PFSK-1 (cell line): ENCODE data around the gene ROBO2. TPM values are rescaled to one million over a fixed set of nuclear protein-coding genes. Genes with fewer than 3 reads are reported as not detected.

Source experiments
- FOXP2 ChIP-seq: optimal IDR thresholded peaks from 2 replicates; pipeline ENCODE3; 2011; ENCODE audit warnings: borderline replicate concordance, control low read depth, inconsistent platforms; ENCODE audit not compliant: insufficient read depth; ENCODE audit errors: extremely low read length, extremely low read depth
- POLR2AphosphoS5 ChIP-seq: IDR thresholded peaks from 2 replicates; pipeline ENCODE4 v1.6.1; 2012; ENCODE audit warnings: low read depth, mild to moderate bottlenecking, control low read depth, low read length, moderate library complexity
- REST ChIP-seq, 2 experiments: IDR thresholded peaks; 2 replicates each; pipeline versions ENCODE4 v1.6.1 to v1.8.0; 2011 to 2012; ENCODE audit warnings: low read depth in 2 of 2, low read length in 2 of 2, control low read depth in 1 of 2, inconsistent platforms in 1 of 2, mild to moderate bottlenecking in 1 of 2, moderate library complexity in 1 of 2; ENCODE audit not compliant: insufficient read depth in 1 of 2
- SIN3A ChIP-seq: IDR thresholded peaks from 2 replicates; pipeline ENCODE4 v1.6.1; 2012; ENCODE audit warnings: mild to moderate bottlenecking, low read length, moderate library complexity, borderline replicate concordance; ENCODE audit not compliant: insufficient read depth
- TAF1 ChIP-seq: IDR thresholded peaks from 2 replicates; pipeline ENCODE4 v1.6.1; 2012; ENCODE audit warnings: low read length, control low read depth, borderline replicate concordance; ENCODE audit not compliant: insufficient read depth
- polyA plus RNA-seq: library from polyadenylated mRNA; unstranded; fragments of >200 nt; gene quantifications from one replicate; pipeline ENCODE4 v1.2.1, GENCODE V29; 2012; ENCODE audit warnings: low read depth, missing spikeins; ENCODE audit not compliant: insufficient read length

Gene ROBO2
- 2.0 TPM for polyA plus RNA-seq

- no peak for TF ChIP-seq POLR2AphosphoS5
- TF ChIP-seq TAF1: no peak
- TF ChIP-seq REST (IDR thresholded peaks at IDR 0.05; ENCODE audit: insufficient read depth in 1 of 2, low read depth in 2 of 2, low read length in 2 of 2): no peak
- no peak for TF ChIP-seq FOXP2
- TF ChIP-seq SIN3A: no peak
These were observed at the start of gene ROBO2 for GRCh38 chr3:77039606-77040171. Gene ROBO2 (plus strand): TSS chr3:77040099. CDS start chr3:77040786, 687 bp downstream.

GRCh38 chr3:76990606-76991005, 49.3 kb upstream of the ROBO2 start:
- TF ChIP-seq FOXP2: no peak
- TF ChIP-seq TAF1: no peak
- no peak for TF ChIP-seq POLR2AphosphoS5
- no peak for TF ChIP-seq REST (IDR thresholded peaks at IDR 0.05; ENCODE audit: insufficient read depth in 1 of 2, low read depth in 2 of 2, low read length in 2 of 2)
- TF ChIP-seq SIN3A: no peak

- TF ChIP-seq TAF1: no peak
- TF ChIP-seq SIN3A: no peak
- TF ChIP-seq REST (IDR thresholded peaks at IDR 0.05; ENCODE audit: insufficient read depth in 1 of 2, low read depth in 2 of 2, low read length in 2 of 2): no peak
- no peak for TF ChIP-seq POLR2AphosphoS5
- no peak for TF ChIP-seq FOXP2
These were observed 48.7 kb upstream of the ROBO2 start for GRCh38 chr3:76991165-76991564.

GRCh38 chr3:76997733-76998132, 42.2 kb upstream of the ROBO2 start:
- TF ChIP-seq FOXP2 (no peak), REST (IDR thresholded peaks at IDR 0.05; ENCODE audit: insufficient read depth in 1 of 2, low read depth in 2 of 2, low read length in 2 of 2) (no peak), SIN3A (no peak), POLR2AphosphoS5 (no peak), TAF1 (no peak)

GRCh38 chr3:76998555-76998954, 41.3 kb upstream of the ROBO2 start:
- no peak for TF ChIP-seq SIN3A
- no peak for TF ChIP-seq TAF1
- TF ChIP-seq FOXP2: no peak
- TF ChIP-seq REST (IDR thresholded peaks at IDR 0.05; ENCODE audit: insufficient read depth in 1 of 2, low read depth in 2 of 2, low read length in 2 of 2): no peak
- TF ChIP-seq POLR2AphosphoS5: no peak
